ENCODE data around the gene FAM76A.
"Not testable (repeated sequence)": the region's sequence is repeated elsewhere in the genome, so short reads cannot be mapped to it uniquely, and the experiment has no call there.

FAM76A gene

GRCh38 chr1:27725374-27726172 lies at the start of gene FAM76A:
TSS of gene FAM76A (plus strand) at chr1:27725961. CDS start at chr1:27726081, 120 bp downstream.
- DNase-seq (ENCODE audit: low read depth in 2 of 3, low spot score in 1 of 3), result peak; percentile 99 to 100 (median 99)

- DNase-seq (ENCODE audit: low read depth in 2 of 3, low spot score in 1 of 3), result no peak
These were observed 49.4 kb upstream of the FAM76A start for GRCh38 chr1:27676410-27676809.

- no peak for DNase-seq (ENCODE audit: low read depth in 2 of 3, low spot score in 1 of 3)
These were observed 47.0 kb upstream of the FAM76A start for GRCh38 chr1:27678747-27679146.

DNA sequence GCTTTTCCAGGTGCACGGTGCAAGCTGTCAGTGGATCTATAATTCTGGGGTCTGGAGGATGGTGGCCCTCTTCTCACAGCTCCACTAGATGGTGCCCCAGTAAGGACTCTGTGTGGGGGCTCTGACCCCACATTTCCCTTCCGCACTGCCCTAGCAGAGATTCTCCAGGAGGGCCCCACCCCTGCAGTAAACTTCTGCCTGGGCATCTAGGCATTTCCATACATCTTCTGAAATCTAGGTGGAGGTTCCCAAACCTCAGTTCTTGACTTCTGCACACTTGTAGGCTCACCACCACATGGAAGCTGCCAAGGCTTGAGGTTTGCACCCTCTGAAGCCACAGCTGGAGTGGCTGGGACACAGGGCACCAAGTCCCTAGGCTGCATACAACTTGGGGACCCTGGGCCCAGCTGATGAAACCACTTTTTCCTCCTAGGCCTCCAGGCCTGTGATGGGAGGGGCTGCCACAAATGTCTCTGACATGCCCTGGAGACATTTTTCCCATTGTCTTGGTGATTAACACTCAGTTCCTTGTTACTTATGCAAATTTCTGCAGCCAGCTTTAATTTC lies 45.5 kb upstream of the FAM76A start:
- not testable (repeated sequence) for DNase-seq (ENCODE audit: low read depth in 2 of 3, low spot score in 1 of 3)

DNA sequence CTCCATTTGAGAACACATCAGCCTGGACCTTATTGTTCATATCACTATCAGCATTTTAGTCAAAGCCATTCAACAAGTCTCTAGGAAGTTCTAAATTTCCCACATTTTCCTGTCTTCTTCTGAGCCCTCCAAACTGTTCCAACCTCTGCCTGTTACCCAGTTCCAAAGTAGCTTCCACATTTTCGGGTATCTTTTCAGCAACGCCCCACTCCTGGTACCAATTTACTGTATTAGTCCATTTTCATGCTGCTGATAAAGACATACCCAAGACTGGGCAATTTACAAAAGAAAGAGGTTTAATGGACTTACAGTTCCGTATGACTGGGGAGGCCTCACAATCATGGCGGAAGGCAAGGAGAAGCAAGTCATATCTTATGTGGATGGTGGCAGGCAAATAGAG lies 44.2 kb upstream of the FAM76A start:
- DNase-seq (ENCODE audit: low read depth in 2 of 3, low spot score in 1 of 3), result not testable (repeated sequence)

- no peak for DNase-seq (ENCODE audit: low read depth in 2 of 3, low spot score in 1 of 3)
These were observed 43.3 kb upstream of the FAM76A start for GRCh38 chr1:27682351-27682944.

- DNase-seq (ENCODE audit: low read depth in 2 of 3, low spot score in 1 of 3), result no peak
These were observed 41.6 kb upstream of the FAM76A start for GRCh38 chr1:27684176-27684575.

GRCh38 chr1:27686223-27686990 lies 39.4 kb upstream of the FAM76A start:
- DNase-seq (ENCODE audit: low read depth in 2 of 3, low spot score in 1 of 3), result no peak

DNA sequence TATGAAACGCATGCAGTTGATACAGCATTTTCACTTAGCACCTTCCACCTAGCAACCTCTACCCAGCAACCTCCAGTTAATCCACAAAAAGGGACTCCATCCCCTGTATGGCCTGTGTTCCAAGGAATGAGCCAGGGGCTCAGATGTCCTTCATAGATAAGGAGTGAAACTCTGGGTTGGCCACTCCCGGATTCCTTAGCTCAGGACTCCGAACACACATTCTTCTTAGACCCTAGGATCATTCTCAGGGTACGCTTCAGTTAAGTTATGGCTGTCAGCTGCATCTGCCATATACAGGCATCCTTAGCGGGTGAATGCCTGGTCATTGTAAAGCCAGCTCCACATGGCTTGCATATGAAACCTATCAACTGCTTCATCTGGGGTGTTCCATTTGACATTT lies 37.9 kb upstream of the FAM76A start:
- DNase-seq (ENCODE audit: low read depth in 2 of 3, low spot score in 1 of 3), result no peak

- DNase-seq (ENCODE audit: low read depth in 2 of 3, low spot score in 1 of 3), result no peak
These were observed 36.2 kb upstream of the FAM76A start for GRCh38 chr1:27689423-27690173.

GRCh38 chr1:27690183-27690582 lies 35.6 kb upstream of the FAM76A start:
- DNase-seq (ENCODE audit: low read depth in 2 of 3, low spot score in 1 of 3), result no peak

DNA sequence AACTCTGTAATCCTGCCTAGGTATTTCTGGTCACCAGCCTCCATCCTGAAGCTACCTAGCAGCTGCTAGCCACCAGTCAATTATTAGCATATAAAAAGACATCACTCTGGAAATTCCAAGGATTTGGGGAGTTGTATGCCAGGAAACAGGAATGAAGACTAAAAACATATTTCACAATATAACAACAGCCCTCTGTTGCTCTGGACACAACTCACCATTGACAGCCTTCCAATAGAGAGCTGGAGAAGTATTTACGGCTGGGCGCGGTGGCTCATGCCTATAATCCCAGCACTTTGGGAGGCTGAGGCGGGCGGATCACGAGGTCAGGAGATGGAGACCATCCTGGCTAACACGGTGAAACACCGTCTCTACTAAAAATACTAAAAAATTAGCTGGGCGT lies 28.9 kb upstream of the FAM76A start:
- not testable (repeated sequence) for DNase-seq (ENCODE audit: low read depth in 2 of 3, low spot score in 1 of 3)

DNA sequence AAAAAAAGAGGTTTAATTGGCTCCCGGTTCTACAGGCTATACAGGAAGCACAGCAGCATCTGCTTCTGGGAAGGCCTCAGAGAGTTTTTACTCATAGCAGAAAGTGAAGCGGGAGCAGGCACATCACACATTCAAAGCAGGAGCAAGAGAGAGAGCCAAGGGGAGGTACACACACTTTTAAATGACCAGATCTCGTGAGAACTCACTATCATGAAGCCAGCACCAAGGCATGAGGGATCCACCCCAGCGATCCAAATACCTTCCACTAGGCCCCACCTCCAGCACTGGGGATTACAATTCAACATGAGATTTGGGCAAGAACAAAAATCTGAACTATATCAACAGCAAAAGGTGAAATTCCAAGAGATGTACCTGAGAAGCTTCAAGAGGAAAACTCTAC lies 20.8 kb upstream of the FAM76A start:
- no peak for DNase-seq (ENCODE audit: low read depth in 2 of 3, low spot score in 1 of 3)

- no peak for DNase-seq (ENCODE audit: low read depth in 2 of 3, low spot score in 1 of 3)
These were observed 20.2 kb upstream of the FAM76A start for GRCh38 chr1:27705545-27705944.

GRCh38 chr1:27710574-27710973 lies 15.2 kb upstream of the FAM76A start:
- no peak for DNase-seq (ENCODE audit: low read depth in 2 of 3, low spot score in 1 of 3)

DNA sequence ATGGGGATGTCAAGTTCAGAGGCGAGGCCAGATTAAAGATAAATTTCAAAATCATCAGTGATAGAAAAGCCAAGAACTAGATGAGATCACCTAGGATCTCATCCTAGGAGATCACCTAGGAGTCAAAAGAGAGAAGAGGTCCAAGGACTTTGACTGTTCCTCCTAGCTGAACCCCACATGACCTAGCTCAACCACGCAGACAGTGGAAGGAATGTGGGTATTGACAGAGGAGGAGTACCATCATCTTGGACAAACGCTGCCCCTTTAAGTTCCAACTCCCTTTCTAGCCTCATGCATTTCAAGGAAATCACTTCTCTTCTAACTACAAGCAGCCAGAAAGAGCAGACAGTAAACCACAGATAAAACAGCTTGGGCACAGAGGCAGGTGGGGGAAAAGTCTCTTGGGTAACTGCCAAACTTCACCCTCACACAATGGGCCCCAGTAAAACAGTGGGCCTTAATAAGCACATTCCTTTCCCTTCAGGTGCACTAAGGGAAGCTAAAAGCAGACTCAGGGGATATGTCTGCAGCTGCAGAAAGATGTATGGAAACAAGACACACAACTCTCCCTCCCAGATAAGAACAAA lies 12.5 kb upstream of the FAM76A start:
- no peak for DNase-seq (ENCODE audit: low read depth in 2 of 3, low spot score in 1 of 3)

DNA sequence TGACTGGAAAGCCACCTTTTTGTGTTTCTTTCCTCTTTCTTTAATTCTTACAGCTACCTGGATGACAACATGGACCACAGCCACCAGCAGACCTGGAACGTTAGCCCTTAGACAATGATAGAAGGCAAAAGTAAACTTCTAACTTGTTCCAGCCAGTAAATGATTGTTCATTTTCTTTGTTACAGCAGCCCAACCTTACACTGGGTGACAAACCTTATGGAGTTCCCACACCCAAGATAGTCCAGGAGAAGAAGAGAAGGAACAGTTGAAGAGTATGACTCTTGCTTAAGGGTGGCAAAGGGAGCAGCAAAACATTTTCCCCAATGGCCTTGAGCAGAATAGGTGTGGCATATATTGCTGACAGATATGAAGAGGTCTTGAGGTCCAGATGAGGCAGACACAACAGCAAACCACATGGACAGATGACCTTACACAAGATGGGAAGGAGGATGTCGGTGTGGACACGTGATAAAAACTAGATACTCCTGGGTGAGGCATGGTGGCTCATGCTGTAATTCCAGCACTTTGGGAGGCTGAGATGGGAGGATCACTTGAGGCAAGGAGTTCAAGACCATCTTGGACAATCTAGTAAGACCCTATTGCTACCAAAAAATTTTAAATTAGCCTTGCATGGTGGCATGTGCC lies 11.8 kb upstream of the FAM76A start:
- no peak for DNase-seq (ENCODE audit: low read depth in 2 of 3, low spot score in 1 of 3)

GRCh38 chr1:27716262-27716895 lies 9.4 kb upstream of the FAM76A start:
- no peak for DNase-seq (ENCODE audit: low read depth in 2 of 3, low spot score in 1 of 3)
